Spinal cord (tissue), 4 donors: ENCODE results near the gene ZNF501. TPM values are rescaled to one million over a fixed set of nuclear protein-coding genes. Genes with fewer than 3 reads are reported as not detected.

Source experiments
- polyA plus RNA-seq, 2 donors: library from polyadenylated mRNA; unstranded; fragments of 120-200 nt; gene quantifications; one replicate each; pipeline ENCODE4 v1.2.1, GENCODE V29; 2013; ENCODE audit not compliant: insufficient read length in 2 of 2
- total RNA-seq, 2 donors: library from RNA; depleted of rRNA in 1 of 2; stranded (reverse); fragments of 120-200 nt in 1 of 2; fragments of >200 nt in 1 of 2; gene quantifications; one replicate each; pipeline versions ENCODE4 v1.2.3 to v1.2.4, GENCODE V29; 2013 to 2014

Gene ZNF501
- total and polyA plus RNA-seq, 4 donors: 10.8 to 15.9 (median 14.1) TPM

Other genes with a start within 250 kb of the ZNF501 start
- gene ZKSCAN7, start 174.4 kb upstream of the ZNF501 start, total RNA-seq: 10 to 100 TPM; 13.8 to 16.5 TPM
- 10 to 100 TPM in 1 of 2 donors, 1 to 10 TPM in 1; 9.6 to 12.4 TPM for gene ZKSCAN7, start 174.4 kb upstream of the ZNF501 start, polyA plus RNA-seq
- gene ZNF660, start 144.7 kb upstream of the ZNF501 start, total RNA-seq: 10 to 100 TPM; 10.0 to 12.7 TPM
- 1 to 10 TPM; 8.3 to 9.3 TPM for gene ZNF660, start 144.7 kb upstream of the ZNF501 start, polyA plus RNA-seq
- gene ZNF197, start 104.6 kb upstream of the ZNF501 start, total RNA-seq: 10 to 100 TPM; 29.4 to 36.5 TPM
- gene ZNF197, start 104.6 kb upstream of the ZNF501 start, polyA plus RNA-seq: 10 to 100 TPM; 25.5 to 31.9 TPM
- 10 to 100 TPM; 16.3 to 18.1 TPM for gene ZNF35, start 80.9 kb upstream of the ZNF501 start, total RNA-seq
- gene ZNF35, start 80.9 kb upstream of the ZNF501 start, polyA plus RNA-seq: 1 to 10 TPM; 9.5 to 9.6 TPM
- 10 to 100 TPM in 1 of 2 donors, 1 to 10 TPM in 1; 9.8 to 13.1 TPM for gene ZNF502, start 17.0 kb upstream of the ZNF501 start, total RNA-seq
- 1 to 10 TPM; 9.3 to 9.6 TPM for gene ZNF502, start 17.0 kb upstream of the ZNF501 start, polyA plus RNA-seq
- 10 to 100 TPM; 40.8 to 44.3 TPM for gene KIAA1143, start 32.0 kb downstream of the ZNF501 start, total RNA-seq
- gene KIAA1143, start 32.0 kb downstream of the ZNF501 start, polyA plus RNA-seq: 10 to 100 TPM; 32.8 to 44.7 TPM
- 10 to 100 TPM; 10.4 to 14.0 TPM for gene KIF15, start 32.2 kb downstream of the ZNF501 start, total RNA-seq
- gene KIF15, start 32.2 kb downstream of the ZNF501 start, polyA plus RNA-seq: 10 to 100 TPM; 12.5 to 13.5 TPM
- 10 to 100 TPM; 11.1 to 30.7 TPM for gene TMEM42, start 132.3 kb downstream of the ZNF501 start, total RNA-seq
- 10 to 100 TPM; 22.7 to 24.2 TPM for gene TMEM42, start 132.3 kb downstream of the ZNF501 start, polyA plus RNA-seq
- gene TGM4, start 145.0 kb downstream of the ZNF501 start, total RNA-seq: under 1 TPM in 1 of 2 donors, not detected in 1; 0.06 TPM
- gene TGM4, start 145.0 kb downstream of the ZNF501 start, polyA plus RNA-seq: under 1 TPM; 0.08 to 0.17 TPM
- gene ZDHHC3, start 246.5 kb downstream of the ZNF501 start, total RNA-seq: 10 to 100 TPM; 57.8 to 95.8 TPM
- gene ZDHHC3, start 246.5 kb downstream of the ZNF501 start, polyA plus RNA-seq: 10 to 100 TPM; 66.7 to 74.6 TPM
- gene EXOSC7, start 246.6 kb downstream of the ZNF501 start, total RNA-seq: 10 to 100 TPM; 26.2 to 57.7 TPM
- gene EXOSC7, start 246.6 kb downstream of the ZNF501 start, polyA plus RNA-seq: 10 to 100 TPM; 38.5 to 53.5 TPM